HPDE6-E6E7 (cell line): ENCODE measurements around the gene GALNT2.

ENCODE experiments used
- DNase-seq: peaks from one replicate; pipeline ENCODE4 v3.0.0; 2011; ENCODE audit warnings: missing footprints; ENCODE audit errors: extremely low spot score

The GALNT2 gene

DNA sequence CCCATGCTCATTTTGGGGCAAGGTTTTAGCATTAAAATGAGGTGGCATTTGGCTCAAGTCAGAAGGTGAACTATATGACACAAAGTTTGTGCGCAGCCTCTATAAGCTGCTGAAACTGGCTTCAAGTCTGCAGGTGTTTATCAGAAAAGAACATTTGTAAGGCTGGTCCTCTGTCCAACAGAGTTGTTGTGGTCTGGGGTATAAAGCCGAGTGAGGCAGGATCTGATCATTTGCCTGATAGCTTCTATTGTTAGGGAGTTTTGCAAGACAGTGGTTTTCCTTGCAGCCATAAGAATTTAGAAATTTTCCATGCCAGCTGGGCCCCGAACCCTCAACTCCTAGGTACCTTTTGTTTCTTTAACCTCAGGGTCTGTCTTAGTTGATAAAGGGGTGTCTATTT lies 228.3 kb downstream of the GALNT2 start:
- no peak for DNase-seq

DNA sequence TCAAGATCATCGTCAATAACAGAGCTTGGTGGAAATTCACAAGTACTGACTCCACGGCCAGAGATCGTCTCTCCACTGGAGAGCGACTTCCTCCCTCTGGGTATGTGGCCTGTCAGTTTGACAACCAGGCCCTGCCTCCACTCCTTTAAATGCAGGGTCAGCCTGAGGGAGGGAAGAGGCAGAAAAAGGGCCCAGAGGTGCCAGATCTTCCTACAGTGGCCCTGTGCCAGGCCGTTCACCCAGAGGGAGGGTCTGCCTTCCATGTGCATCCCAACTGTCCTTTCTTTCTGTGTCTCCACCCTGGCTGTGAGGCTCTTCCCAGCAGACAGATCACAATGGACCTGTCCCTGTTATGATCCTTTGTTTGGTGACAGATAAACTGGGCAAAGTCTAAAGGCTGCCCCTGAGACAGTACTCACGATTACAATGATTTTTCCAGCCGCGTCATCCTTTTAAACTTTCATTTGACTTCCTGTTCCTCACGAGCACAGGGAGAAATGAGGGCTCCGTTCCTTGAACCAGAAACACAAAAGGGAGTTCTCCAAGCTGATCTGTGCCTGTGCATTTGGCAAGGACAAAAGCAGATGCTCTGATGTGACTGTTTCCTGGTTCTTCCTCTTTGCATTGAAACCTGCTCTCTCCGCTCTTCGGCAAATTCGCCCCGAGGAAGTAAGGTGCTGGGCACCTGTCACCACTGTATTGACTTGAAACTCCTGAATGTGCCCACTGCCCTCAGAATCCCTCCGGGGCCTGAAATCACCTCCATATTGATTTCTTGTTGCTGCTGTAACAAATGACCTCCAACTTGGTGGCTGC lies 232.4 kb downstream of the GALNT2 start:
- DNase-seq, result no peak

DNA sequence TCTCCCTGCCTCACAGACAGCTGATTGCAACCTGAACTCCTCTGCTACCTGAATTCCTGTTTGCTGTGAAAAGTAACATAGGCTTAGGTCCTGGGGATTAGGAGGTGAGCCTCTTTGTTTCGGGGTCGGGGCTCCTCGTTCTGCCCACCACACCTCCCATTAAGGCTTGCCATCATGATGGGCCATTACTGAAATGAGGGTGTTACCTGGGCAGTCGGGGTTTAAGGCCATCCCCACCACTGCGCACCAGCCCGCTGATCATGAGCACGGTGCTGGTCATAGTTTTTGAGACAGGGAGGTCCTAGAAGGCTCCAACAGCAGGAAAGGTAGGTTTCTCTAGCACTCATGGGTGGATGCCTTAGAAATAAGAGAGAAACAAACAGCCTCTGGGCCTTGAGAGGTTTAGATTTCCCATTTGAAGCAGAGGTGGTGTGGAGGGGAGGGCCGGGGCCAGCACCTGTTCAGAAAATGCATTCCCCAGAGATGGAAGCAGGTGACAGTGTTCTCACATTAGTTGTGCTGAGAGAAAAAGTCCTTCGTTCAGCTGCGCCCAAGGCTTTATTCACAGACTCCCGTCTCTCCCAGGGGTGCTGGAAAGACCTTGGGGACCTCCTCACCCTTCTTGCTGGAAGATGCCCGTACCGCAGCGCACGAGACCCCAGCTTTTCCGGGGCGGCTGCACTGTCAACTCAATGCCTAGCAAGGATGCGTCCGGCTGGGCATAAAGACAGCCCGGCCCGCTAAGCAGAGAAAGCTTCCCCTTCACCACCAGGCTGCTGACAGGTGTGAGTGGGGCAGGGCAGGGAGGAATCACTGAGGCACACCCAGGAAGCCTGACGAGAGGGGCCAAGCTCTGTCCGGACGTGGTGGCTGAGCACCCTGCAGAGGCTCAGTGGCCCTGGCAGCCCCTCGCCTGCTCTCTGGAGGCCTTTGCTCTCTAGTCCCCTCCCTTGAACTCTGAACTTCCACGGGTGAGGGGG lies 233.6 kb downstream of the GALNT2 start:
- no peak for DNase-seq

DNA sequence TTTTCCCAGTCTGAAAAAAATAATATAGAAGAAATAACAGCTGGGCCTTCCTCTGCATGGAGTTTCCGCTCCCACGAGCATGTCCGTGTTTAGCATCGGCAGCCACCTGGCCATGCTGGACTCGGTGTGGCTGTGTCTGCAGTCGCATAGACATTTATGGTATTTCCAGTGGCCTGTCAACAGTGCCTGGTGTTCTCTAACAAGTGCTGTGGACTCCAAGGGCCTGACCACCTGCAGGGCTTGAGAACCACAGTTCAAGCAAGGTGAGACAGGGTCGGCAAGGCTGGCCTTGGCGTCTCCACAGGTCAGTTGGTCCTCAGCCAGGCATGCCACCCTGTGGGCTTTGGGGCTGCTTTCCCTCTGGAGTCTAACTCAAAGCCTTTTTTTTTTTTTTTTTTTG lies 234.3 kb downstream of the GALNT2 start:
- no peak for DNase-seq

DNA sequence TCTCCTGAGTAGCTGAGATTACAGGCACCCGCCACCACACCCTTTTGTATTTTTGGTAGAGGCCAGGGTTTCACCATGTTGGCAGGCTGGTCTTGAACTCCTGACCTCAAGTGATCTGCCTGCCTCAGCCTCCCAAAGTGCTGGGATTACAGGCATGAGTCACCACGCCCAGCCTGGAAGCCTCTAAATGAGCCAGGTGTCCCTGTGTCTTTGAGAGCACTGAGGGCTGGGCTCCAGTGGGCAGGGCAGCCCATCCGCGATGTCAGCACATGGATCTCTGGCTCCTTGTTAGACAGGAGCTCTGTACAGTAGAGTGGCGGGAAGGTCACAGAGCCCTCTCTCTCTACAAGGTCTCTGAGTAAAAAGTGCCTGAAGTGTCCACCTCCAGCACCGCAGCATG lies 234.8 kb downstream of the GALNT2 start:
- no peak for DNase-seq

DNA sequence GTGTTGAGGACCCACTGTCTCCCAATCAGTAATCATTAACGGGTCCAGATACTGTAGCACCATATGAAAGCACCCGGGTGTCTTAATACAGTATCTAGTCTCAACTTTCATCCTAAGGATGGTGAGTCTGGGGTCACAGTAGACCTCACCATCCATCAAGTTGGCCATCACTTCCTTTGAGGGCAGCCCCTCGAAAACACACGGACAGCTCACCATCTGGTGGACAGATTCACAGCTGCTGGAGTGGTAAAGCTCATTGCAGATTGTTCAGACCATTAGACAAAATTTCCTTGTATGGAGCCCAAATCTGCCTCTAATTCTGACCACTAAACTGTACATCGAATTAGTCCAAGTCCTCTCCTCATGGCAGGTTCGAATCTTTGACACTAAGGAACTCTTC lies 236.0 kb downstream of the GALNT2 start:
- DNase-seq, result no peak

DNA sequence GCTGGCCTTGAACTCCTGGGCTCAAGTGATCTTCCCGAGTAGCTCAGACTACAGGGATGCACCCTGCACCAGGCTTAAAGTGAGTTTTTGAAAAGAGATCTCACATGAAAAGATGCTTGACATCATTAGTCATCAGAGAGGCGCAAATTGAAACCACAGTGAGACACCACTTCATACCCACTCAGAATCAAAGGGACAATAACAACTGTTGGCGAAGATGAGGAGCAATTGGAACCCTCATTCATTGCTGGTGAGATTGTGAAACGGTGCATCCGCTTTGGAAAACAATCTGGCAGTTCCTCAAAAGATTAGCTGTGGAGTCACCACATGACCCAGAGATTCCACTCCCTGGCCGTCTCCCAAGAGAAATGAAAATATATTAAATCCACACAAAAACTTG lies 236.8 kb downstream of the GALNT2 start:
- no peak for DNase-seq

DNA sequence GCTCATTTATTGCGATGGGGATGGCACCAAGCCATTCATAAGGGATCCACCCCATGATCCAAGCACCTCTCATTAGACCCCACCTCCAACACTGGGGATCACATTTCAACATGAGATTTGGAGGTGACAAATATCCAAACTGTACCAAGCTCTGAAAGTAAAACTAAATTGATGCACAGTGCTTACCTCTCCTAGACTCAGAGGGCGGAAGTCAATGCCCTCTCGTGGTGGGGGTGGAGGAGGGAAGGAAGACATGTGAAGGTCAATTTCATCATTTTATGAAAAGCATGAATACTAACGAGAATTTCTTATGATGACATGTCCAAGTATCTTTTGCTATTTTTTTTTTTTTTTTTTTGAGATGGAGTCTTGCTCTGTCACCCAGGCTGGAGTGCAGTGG lies 239.1 kb downstream of the GALNT2 start:
- no peak for DNase-seq

DNA sequence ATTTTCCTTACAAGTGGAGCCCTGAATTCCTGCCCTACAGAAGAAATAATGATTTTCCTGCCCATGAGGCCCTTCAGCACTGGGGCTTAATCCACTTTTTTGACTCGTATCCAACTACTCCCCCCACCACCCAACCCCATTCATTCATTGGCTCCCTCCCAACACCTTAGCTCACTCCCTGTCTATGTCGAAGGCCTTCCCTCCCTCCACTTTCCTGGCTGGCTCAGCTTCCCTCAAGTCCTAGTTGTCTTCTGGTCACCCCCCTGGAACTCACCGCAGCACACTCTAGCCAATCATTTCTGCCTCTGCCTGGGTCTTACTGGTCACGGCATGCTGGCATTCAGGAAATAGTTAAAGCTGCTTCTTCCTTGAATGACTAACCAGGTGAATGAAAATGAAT lies 240.2 kb downstream of the GALNT2 start:
- DNase-seq, result peak; percentile 84

DNA sequence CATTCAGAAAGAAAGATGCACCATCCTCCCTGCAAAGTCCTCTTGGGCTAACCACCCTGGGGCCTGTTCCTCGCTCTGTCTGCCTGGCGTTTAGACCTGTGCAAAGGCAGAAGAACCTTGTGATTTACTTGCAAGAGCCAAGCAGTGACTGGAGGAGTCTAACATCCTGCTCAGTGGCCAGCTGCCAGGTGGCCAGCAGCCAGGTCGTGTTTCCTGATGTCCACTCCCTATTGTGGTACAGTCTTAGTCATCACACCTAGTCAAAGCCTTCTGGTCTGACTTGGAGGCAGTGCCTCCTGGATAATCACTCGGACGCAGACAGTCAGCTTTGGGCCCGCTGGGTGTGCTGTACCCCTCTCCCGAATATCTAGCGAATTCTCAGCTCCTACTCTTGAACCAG lies 241.0 kb downstream of the GALNT2 start:
- peak; percentile 79 for DNase-seq

DNA sequence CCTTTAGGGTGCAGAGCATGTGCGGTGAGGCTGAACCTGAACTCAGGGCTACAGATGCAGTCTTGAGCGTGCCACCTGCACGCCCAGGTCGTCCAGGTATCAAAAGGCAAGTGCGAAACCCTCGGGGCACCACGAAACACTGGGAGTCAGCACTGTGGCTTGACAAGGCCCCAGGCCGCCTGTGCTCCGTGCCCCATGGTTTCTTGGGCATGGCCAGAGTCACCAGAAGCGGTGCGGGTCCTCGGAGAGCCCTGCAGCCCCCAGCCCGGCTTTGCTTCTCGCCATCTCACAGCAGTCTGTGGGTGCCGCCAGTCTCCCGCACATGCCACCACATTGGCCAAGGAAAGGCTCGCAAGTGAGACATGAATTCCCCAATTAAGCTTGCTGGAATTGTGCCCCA lies 241.8 kb downstream of the GALNT2 start:
- no peak for DNase-seq

DNA sequence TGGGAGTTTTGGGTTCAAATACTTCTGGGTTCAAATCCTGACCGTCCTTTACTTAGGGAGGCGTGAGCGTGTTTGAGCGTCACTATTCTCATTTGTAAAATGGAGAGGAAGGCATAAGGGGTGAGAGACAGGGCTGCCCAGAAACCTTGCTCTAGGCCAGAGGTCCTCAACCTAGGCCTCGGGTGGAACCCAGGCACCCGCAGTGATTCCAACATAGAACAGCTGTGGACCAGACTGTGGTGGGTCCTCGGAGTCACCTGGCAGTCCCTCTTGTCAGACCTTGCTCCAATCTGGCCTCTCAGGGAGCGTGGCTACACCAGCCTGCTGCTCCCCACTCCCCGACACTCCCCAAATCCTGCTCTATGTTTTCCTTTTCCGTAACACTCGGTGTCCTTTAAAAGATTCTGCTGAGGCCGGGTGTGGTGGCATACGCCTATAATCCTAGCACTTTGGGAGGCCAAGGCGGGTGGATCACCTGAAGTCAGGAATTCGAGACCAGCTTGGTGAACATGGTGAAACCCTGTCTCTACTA lies 242.7 kb downstream of the GALNT2 start:
- no peak for DNase-seq

DNA sequence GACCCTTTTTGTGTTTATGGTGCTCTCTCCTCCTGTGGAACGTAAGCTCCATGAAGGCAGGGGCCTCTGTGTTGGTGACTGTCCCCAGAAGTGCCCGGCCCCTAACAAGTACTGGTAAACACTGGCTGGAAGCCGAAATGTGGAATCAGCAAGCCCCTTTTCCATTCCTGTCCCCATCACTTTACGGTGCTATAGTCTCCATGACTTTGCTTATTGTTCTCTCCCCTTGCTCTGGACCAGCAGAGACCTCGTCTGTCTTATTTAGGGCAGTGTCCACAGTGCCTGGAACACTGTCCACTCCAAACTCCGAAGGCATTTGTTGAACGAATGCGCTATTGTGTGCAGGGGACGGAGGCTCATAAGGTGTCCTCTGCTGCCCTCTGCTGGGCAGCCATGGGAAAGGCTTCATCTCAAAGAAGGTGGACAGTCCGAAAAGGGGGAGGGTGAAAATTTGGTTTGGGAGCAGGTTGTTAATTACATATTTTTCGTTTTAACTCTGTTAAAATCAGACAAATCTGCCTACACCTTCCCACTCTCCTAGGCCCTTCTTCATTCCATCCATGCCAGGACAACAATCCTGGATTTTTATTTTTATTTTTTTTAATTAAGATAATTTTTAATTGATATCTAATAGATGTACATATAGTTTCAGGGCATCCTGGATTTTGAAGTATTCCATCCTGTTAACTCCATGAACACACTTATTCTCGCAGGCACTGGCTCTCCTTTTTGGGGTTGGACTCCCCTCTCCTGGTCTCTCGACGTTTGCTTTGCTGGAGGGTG lies 243.5 kb downstream of the GALNT2 start:
- DNase-seq, result peak; percentile 71

DNA sequence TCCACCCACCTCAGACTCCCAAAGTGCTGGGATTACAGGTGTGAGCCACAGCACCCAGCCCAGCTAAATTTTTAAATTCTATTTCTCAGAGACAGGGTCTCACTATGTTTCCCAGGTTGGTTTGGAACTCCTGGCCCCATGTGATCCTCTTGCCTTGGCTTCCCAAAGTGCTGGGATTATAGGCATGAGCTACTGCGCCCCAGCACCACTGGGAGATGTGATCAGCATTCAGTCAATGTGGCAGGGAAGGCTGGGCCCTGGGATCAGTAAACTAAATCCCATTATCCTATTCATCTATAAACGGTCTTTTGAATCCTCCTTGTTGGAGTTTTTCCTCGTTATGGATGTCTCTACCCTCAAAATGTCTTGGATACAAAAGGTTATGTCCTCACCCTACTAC lies 245.6 kb downstream of the GALNT2 start:
- no peak for DNase-seq

DNA sequence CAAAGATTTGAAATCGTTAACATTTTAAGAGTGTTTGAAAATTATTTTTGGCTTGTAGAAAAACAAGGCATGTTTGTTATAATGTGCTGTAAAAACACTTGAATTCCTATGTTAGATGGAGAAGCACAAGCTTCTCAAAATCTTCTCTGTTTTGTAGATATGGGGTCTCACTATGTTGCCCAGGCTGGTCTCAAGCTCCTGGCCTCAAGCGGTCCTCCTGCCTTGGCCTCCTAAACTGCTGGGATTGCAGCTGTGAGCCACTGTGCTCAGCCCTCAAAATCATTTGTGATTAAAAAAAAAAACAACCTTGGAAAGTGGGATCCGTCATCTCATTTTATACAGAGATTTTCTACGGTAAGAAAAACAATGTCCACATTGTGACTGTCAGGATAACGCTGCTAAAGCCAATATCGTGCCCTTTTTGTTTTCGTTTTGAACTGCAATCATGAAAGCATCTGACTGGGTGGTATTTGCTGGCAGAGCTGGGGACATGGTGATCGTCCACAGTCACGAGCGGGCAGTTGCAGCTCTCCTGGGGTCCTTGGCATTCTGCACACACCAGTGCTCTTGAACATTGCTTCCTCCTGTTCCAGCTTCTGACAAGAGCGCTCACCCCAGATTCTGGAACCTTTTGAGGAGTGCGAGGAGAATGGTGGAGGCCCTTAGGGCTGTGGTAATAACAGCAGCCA lies 246.6 kb downstream of the GALNT2 start:
- DNase-seq, result no peak

DNA sequence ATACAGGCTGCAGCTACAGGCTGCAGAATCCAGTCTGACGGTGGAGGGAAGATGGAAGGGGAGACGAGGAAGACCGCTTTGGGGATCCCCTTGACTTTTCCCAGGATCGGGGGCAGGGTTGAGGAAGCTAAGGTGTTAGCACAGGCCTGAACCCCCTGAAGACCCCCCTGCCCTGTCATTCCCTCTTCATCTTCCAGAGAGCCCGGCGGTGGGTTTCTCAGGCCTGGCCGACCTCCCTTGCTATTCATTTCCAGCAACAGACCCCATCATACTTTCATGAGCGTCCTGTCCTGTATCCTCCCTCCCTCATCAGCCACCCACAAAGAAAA lies 247.1 kb downstream of the GALNT2 start:
- DNase-seq, result no peak

DNA sequence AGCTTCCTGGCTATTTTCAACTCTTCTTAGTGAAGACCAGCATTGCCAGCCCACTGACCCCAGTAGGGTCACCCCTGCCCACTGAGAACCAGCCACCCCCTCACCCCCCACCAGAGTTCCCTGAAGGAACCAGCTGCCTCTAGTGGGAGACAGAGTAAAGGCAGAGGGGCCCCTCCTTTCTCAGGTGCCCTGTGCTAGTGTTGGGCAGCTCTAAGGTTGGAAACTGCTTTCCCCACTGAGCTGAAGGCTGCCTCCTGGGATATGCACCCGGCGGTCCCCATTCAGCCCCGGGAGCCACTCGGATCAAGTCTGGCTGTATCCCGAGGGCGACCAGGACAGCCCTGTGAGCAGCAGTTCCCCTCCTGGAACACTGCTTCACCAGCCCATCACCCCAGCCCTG lies 248.1 kb downstream of the GALNT2 start:
- no peak for DNase-seq

DNA sequence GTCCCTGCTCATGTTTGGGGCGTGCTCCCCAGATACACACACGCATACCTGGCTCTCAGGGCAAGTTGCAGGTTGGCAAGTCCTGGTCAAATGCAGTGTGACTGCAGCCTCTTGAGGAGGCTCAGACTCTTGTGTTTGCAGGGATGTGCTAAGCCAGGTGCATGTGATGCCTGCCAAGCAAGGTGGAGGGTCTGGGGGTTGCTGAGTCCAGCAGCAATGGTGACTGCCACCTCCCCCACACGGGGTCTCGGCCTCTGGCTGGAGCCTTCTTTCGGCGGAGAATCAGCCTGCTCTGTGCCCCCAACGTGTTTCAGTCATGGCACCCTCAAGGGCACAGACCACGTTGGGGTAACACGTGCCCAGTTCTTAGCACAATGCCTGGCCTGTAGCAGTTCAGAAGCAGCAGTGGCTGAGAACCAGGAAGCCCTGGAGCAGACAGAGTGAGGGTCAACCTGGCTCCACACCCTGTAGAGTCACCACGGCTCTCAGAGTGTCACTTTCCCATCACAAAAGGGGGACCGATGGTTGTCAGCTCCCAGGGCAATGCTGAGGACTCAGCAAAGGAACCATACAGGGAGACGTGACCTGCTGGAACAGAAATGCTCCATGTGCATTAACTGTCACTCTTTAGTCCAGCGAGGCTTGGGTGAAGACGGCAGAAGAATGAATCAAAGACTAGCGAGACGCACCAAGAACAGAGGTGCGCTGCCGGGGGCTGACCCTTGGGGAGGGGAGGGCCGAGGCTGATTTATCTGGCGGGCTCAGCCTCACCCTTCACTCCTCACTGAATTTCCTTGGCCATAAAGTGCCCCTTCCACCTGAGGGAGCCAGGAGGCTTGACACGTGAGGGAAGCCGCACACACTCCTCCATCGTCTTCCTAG lies 250.1 kb downstream of the GALNT2 start:
- DNase-seq, result no peak

DNA sequence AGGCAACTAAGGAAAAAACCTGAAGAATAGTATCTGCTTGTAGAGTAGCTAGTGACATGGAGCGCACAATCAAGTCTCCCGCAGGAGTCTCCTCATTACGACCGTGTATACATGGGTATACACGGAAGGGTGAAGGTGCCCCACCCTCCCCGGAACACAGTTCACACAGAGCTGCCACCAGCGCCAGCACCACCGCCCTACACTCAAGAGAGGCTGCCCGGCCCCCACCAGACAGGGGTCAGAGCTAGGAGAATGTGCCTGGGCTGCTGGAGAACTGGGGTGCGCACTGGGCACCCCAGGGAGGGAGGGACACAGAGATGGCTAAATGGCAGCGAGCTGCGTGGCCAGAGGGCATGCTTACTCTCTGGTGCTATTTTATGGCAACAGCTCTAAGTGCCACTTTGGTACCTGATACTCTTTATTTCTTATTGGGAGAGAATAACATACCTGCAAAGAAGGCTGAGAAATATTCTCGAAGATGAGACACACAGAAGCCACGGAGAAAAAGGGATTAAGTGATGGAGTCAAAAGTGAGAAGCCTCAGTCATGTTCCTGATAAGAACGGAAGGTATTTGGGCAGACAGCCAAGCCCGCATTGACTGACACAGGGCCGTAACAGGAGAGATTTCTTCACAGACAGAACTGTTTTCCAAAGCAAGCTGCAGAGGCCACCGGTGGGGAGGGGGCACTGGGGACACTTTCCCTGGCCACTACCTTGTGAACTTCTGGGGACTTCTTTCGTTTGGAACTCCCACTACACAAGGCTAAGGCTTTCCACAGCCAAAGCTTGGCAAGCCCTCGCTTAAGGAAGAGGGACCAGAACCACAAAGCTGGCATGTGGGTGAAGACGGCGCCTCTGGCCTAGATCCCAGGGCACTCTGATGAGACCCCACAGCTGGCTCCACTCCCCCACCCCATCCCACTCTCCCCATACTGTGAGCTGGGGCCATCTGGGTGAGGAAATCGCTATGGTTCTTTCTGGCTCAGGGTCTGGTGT lies 251.1 kb downstream of the GALNT2 start:
- no peak for DNase-seq
